Kidney epithelial cell (primary cell): ENCODE measurements around the gene KRTAP5-6. TPM values are rescaled to one million over a fixed set of nuclear protein-coding genes. Genes with fewer than 3 reads are reported as not detected.

Experiments
- DNase-seq: peaks from one replicate; pipeline ENCODE4 v3.0.0-alpha.2; 2010; ENCODE audit warnings: low read depth
- H3K27me3 ChIP-seq: 2 replicates; pipeline ENCODE4 v1.6.0; 2011; ENCODE audit warnings: low read length; ENCODE audit not compliant: control insufficient read depth, insufficient read depth
- H3K36me3 ChIP-seq: 2 replicates; pipeline ENCODE4 v1.5.1; 2011; ENCODE audit warnings: low read length; ENCODE audit not compliant: control insufficient read depth, insufficient read depth
- H3K4me3 ChIP-seq: 2 replicates; pipeline ENCODE4 v1.5.1; 2011; ENCODE audit warnings: low read depth, mild to moderate bottlenecking, control low read depth, low read length
- total RNA-seq: library from RNA; depleted of rRNA; stranded (reverse); fragments of >200 nt; gene quantifications from 2 replicates; pipeline ENCODE4 v1.2.3, GENCODE V29; 2015
- TF ChIP-seq, protein P1 (sequence below): IDR thresholded peaks from 2 replicates; pipeline ENCODE4 v1.5.1; 2011; ENCODE audit warnings: mild to moderate bottlenecking, moderate library complexity, low read length, control low read depth, inconsistent platforms; ENCODE audit not compliant: insufficient read depth, poor library complexity, severe bottlenecking

KRTAP5-6 gene
- total RNA-seq, 1 donor from 2014 or later: not detected

DNA sequence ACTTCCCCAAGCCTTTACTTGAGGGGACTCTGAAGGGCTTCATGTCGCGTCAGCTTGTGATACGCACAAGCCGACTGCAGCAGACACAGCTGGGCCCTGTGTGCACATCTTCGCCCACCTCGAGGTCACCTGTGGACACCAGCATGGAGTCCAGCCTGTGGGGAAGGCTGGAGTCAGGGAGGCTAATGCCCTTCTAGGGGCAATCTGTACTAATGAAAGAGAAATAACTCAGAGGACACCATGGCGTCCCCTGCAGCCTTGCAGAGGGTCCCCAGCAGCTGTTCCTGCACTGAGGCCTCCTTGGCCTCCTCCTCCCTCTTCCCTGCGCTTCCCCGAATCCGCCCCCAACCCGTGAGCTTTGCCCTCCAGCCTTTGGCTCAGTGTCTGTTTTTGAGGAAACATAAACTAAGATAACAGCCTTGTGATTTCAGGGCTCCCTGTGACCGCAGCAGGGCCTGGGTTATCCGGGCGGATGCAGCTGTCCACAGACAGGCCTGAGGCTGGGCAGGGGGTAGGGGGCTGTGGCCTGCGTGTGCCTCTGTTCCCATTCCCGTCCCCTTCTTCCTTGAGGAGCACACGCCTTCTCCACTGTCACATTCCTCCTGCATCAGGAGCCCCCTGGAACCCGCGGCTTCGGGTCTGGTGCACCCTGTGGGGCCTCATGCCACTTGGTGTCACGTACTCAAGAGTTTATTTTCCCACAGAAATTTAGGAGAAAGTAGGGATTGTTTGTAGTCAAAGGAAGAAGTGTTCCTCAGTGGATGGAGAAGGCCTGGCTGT, 42.4 kb upstream of the KRTAP5-6 start:
- Histone ChIP-seq H3K27me3 (peaks cover 39% of the 10 kb centered on the region), H3K36me3 (no peaks in the 10 kb centered on the region), H3K4me3 (no peak overlapping the region)
- no peak for DNase-seq
- TF ChIP-seq, protein P1, sequence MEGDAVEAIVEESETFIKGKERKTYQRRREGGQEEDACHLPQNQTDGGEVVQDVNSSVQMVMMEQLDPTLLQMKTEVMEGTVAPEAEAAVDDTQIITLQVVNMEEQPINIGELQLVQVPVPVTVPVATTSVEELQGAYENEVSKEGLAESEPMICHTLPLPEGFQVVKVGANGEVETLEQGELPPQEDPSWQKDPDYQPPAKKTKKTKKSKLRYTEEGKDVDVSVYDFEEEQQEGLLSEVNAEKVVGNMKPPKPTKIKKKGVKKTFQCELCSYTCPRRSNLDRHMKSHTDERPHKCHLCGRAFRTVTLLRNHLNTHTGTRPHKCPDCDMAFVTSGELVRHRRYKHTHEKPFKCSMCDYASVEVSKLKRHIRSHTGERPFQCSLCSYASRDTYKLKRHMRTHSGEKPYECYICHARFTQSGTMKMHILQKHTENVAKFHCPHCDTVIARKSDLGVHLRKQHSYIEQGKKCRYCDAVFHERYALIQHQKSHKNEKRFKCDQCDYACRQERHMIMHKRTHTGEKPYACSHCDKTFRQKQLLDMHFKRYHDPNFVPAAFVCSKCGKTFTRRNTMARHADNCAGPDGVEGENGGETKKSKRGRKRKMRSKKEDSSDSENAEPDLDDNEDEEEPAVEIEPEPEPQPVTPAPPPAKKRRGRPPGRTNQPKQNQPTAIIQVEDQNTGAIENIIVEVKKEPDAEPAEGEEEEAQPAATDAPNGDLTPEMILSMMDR: no peak

DNA sequence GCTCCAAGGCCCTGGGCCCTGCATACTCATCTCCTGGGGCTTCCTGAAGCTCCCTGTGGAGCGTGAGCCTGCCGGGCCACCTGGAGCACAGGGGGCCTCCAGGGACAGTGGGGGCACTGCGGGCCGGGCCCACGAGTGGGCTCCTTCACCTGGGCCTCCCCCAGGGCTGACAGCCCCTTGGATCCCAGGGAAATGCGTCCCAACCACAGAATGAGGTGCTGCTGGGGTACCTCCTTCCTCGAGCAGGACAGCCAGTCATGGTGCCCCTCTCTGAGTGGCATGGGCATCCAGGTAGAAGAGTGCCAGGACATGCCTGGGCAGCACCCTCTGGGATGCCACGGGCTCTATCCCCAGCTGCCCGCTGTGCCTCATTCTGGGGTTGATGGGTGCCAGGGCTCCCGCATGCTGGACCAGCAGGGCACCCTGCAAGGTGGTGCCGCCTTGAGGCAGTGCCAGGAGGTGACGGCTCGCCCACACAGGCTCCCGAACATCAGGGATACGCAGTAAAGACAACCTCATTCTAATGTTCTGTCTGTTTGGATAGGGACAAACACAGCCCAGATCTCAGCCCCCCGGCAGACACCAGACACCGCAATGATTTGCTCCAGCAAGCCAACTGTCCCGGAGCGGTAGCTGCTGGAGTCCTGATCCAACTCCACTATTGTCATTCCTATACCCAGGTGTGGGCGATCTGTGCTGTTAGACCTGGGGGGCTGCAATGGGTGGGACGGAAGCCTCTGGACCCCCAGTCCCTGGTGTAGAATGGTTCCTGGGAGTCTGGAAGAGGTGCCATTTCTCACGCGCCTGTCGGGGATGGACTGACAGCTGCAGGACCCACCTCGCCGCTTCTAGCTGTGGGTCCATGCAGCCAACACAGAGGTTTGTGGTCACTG, 41.6 kb upstream of the KRTAP5-6 start:
- no peak overlapping the region for H3K4me3 ChIP-seq
- H3K27me3 ChIP-seq: peaks cover 39% of the 10 kb centered on the region
- TF ChIP-seq, protein P1: no peak
- H3K36me3 ChIP-seq: no peaks in the 10 kb centered on the region
- DNase-seq: no peak

DNA sequence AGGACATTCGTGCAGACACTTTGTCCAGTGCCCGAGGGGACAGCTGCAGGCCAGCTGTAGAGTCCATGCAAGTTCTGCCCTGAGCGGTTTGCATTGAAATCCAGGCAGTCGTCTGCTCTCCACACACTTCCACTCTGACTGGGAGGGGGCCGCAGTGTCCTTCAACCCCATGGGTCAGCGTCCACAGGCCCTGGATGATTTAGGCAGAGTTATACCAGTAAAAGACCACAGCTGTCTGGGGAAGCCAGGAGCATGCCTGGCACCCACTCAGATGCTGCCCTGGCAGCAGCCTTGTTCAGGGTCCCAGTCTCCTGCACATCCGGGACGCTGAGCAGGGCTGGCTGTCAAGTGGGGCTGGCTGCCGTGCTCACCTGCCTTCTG, 40.9 kb upstream of the KRTAP5-6 start:
- DNase-seq: no peak
- Histone ChIP-seq H3K36me3 (no peaks in the 10 kb centered on the region), H3K27me3 (peaks cover 40% of the 10 kb centered on the region), H3K4me3 (no peak overlapping the region)
- TF ChIP-seq, protein P1: no peak

DNA sequence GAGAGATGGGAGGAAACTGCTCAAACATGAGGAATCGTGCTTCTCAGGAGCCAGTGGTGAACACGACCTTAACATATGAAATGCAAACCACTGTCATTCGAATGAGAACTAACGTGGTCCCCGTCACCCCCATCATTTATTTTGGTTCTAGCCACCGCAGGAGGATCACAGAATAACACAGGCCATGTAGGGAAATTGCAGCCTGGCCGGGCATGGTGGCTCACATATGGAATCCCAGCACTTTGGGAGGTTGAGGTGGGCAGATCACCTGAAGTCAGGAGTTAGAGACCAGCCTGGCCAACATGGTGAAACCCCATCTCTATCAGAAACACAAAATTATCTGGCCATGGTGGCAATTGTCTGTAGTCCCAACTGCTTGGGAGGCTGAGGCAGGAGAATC, 40.3 kb upstream of the KRTAP5-6 start:
- no peak for DNase-seq
- TF ChIP-seq, protein P1: no peak
- no peaks in the 10 kb centered on the region for H3K36me3 ChIP-seq
- peaks cover 38% of the 10 kb centered on the region for H3K27me3 ChIP-seq
- no peak overlapping the region for H3K4me3 ChIP-seq

DNA sequence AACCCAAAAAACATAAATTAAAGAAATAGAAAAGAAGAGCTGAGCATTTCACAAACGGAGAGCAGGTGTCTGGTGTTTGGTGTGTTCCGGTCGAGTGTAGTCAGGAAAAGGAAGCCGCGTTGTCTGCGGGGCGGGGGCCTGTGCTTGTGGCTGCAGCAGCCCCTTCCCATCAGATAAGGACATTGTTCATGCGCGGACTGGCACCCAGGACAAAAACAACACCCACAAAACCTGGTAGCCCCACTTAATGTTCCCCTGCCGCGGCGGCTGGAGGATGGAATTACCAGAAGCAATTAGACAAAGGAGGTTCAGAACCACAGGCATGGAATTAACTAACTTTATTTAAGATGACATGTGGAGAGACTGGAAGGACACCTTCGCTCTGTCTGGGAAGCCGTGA, 37.5 kb upstream of the KRTAP5-6 start:
- Histone ChIP-seq H3K4me3 (no peak overlapping the region), H3K36me3 (no peaks in the 10 kb centered on the region), H3K27me3 (peaks cover 21% of the 10 kb centered on the region)
- TF ChIP-seq, protein P1: no peak
- DNase-seq: no peak
